Measurements from ENCODE around the gene CNNM3.

CNNM3 gene

GRCh38 chr2:96842600-96842999 lies 26.5 kb downstream of the CNNM3 start:
- CTCF ChIA-PET: interaction anchor here (0.6 to 1.1 kb wide), 3 partner anchors 9 to 15 kb away, joined by 3 to 4 read pairs (median 4); partner anchors contain the start of gene ANKRD39
- POLR2A ChIA-PET (ENCODE audit: low non-redundant PET): no interaction called here
- DNase-seq (ENCODE audit: low spot score): no peak
- TF ChIP-seq, protein P1, sequence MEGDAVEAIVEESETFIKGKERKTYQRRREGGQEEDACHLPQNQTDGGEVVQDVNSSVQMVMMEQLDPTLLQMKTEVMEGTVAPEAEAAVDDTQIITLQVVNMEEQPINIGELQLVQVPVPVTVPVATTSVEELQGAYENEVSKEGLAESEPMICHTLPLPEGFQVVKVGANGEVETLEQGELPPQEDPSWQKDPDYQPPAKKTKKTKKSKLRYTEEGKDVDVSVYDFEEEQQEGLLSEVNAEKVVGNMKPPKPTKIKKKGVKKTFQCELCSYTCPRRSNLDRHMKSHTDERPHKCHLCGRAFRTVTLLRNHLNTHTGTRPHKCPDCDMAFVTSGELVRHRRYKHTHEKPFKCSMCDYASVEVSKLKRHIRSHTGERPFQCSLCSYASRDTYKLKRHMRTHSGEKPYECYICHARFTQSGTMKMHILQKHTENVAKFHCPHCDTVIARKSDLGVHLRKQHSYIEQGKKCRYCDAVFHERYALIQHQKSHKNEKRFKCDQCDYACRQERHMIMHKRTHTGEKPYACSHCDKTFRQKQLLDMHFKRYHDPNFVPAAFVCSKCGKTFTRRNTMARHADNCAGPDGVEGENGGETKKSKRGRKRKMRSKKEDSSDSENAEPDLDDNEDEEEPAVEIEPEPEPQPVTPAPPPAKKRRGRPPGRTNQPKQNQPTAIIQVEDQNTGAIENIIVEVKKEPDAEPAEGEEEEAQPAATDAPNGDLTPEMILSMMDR (conservative IDR thresholded peaks at IDR 0.05; ENCODE audit: low read depth): no peak
- peak overlapping the region; percentile 32 for H3K27ac ChIP-seq

DNA sequence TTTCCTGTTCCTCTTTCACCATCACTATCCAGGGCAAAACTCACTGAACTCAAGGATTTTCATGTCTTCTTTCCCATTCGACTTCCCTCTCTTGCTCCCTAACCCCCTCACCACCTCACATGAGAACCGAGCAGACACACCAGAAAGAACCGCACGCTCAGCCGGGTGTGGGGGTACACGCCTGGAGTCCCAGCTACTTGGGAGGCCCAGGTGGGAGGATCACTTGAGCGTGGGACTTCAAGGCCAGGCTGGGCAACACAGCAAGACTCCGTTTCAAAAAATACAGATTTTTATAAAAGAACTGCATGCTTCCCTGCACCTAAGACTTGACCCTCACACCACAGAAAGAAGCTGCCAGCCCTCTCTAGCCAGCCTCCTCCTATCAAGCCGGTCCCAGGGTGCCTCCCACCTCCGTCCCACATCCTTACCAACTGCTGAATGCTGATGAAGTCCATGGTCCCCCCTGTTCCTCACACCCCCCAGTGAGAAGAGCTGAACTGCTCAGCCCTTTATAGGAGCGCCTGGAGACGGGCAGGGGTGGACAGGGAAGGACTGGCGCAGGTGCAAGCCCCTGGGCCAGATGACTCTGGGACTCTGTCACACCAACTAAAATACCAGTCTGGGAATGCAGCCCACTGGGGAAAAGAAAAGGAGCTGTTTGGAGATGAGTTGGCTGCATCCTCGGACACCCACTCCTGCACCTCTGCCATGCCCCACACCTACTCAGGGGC lies 27.6 kb downstream of the CNNM3 start, which contains the start of gene ANKRD23:
ANKRD23 (minus strand) TSS at position 484 of the 731 bp plus-strand sequence; CDS start at position 455, 29 bp downstream.
- DNase-seq (ENCODE audit: low spot score): no peak
- CTCF ChIA-PET: interaction anchor here (0.6 to 1.9 kb wide), 3 partner anchors 13 to 28 kb away, joined by 3 to 11 read pairs (median 4); partner anchors contain the start of gene ANKRD39
- POLR2A ChIA-PET (ENCODE audit: low non-redundant PET): interaction anchor here (0.7 kb wide), 1 partner anchor 11 kb away, joined by 3 read pairs; no protein-coding TSS in a partner anchor
- TF ChIP-seq, protein P1 (conservative IDR thresholded peaks at IDR 0.05; ENCODE audit: low read depth): no peak
- H3K27ac ChIP-seq: 0 out of 2 replicates have a peak within 1 kb of the TSS, but pooled peaks have one; percentile 32

- ChIA-PET POLR2A (ENCODE audit: low non-redundant PET) (no interaction called here), CTCF (interaction anchor here (1.9 kb wide), 1 partner anchor 14 kb away, joined by 11 read pairs; the partner anchor contains the start of gene ANKRD39)
- TF ChIP-seq, protein P1 (conservative IDR thresholded peaks at IDR 0.05; ENCODE audit: low read depth): no peak
- H3K27ac ChIP-seq: no peak overlapping the region
- DNase-seq (ENCODE audit: low spot score): no peak
Measured at GRCh38 chr2:96844405-96844808, 28.3 kb downstream of the CNNM3 start.

GRCh38 chr2:96846825-96847224 lies 30.8 kb downstream of the CNNM3 start:
- POLR2A ChIA-PET (ENCODE audit: low non-redundant PET): no interaction called here
- CTCF ChIA-PET: no interaction called here
- TF ChIP-seq, protein P1 (conservative IDR thresholded peaks at IDR 0.05; ENCODE audit: low read depth): no peak
- DNase-seq (ENCODE audit: low spot score): no peak
- no peak overlapping the region for H3K27ac ChIP-seq

- no peak for DNase-seq (ENCODE audit: low spot score)
- H3K27ac ChIP-seq: no peak overlapping the region
- TF ChIP-seq, protein P1 (conservative IDR thresholded peaks at IDR 0.05; ENCODE audit: low read depth): no peak
- CTCF ChIA-PET: interaction anchor here (0.8 kb wide), 1 partner anchor 21 kb away, joined by 3 read pairs; no protein-coding TSS in a partner anchor
- POLR2A ChIA-PET (ENCODE audit: low non-redundant PET): no interaction called here
Measured at GRCh38 chr2:96847586-96847985, 31.5 kb downstream of the CNNM3 start.

GRCh38 chr2:96848264-96848663 lies 32.2 kb downstream of the CNNM3 start:
- ChIA-PET POLR2A (ENCODE audit: low non-redundant PET) (no interaction called here), CTCF (no interaction called here)
- TF ChIP-seq, protein P1 (conservative IDR thresholded peaks at IDR 0.05; ENCODE audit: low read depth): no peak
- DNase-seq (ENCODE audit: low spot score): no peak
- no peak overlapping the region for H3K27ac ChIP-seq
